Endothelial cell (in vitro differentiated cells): Measurements from ENCODE around the gene MCUR1. TPM values are rescaled to one million over a fixed set of nuclear protein-coding genes. Genes with fewer than 3 reads are reported as not detected.
A peak's percentile ranks its signal among the peaks of the same experiment; 100 is the strongest.
"Not testable (repeated sequence)": the region's sequence is repeated elsewhere in the genome, so short reads cannot be mapped to it uniquely, and the experiment has no call there.

ENCODE experiments used
- DNase-seq: peaks from one replicate; pipeline ENCODE4 v3.0.0; 2021; ENCODE audit warnings: low spot score
- H3K27ac Mint-ChIP-seq: one replicate; pipeline ENCODE4 v1.8.0; 2021; ENCODE audit warnings: mixed read lengths, inconsistent platforms; ENCODE audit not compliant: unreplicated experiment
- H3K27me3 Mint-ChIP-seq: one replicate; pipeline ENCODE4 v1.8.0; 2021; ENCODE audit warnings: mild to moderate bottlenecking, moderate library complexity, mixed read lengths, inconsistent platforms; ENCODE audit not compliant: unreplicated experiment
- H3K36me3 Mint-ChIP-seq: one replicate; pipeline ENCODE4 v1.8.0; 2021; ENCODE audit warnings: mild to moderate bottlenecking, low read depth, mixed read lengths, inconsistent platforms; ENCODE audit not compliant: unreplicated experiment
- H3K4me1 Mint-ChIP-seq: one replicate; pipeline ENCODE4 v1.8.0; 2021; ENCODE audit warnings: mild to moderate bottlenecking, mixed read lengths, inconsistent platforms; ENCODE audit not compliant: unreplicated experiment
- H3K4me3 Mint-ChIP-seq: one replicate; pipeline ENCODE4 v1.8.0; 2021; ENCODE audit warnings: mild to moderate bottlenecking, mixed read lengths, inconsistent platforms; ENCODE audit not compliant: unreplicated experiment
- H3K9me3 Mint-ChIP-seq: one replicate; pipeline ENCODE4 v1.8.0; 2021; ENCODE audit warnings: mixed read lengths, inconsistent platforms; ENCODE audit not compliant: unreplicated experiment
- CTCF ChIP-seq: fragments of 200-600 bp; sonication (generic); IDR thresholded peaks from one replicate; pipeline ENCODE4 v1.5.0; 2021; ENCODE audit warnings: antibody characterized with exemption; ENCODE audit not compliant: unreplicated experiment
- total RNA-seq: library from RNA; stranded (reverse); fragmentation: NEBNext Ultra II Directional; extraction: Animal tissue kit (Norgen Biotek cat#: 25700); gene quantifications from one replicate; pipeline ENCODE4 v1.2.1, GENCODE V29; 2021; ENCODE audit not compliant: unreplicated experiment

MCUR1 gene
- total RNA-seq, 1 donor from 2014 or later: 39.7 TPM

GRCh38 chr6:13836170-13836569, 21.8 kb upstream of the MCUR1 start:
- no peak for DNase-seq
- Mint-ChIP-seq H3K36me3 (no peaks in the 10 kb centered on the region), H3K27me3 (no peaks in the 10 kb centered on the region), H3K4me1 (peaks cover 18% of the 10 kb centered on the region), H3K9me3 (no peaks in the 10 kb centered on the region), H3K4me3 (no peak overlapping the region), H3K27ac (peak overlapping the region; percentile 39)
- no peak for TF ChIP-seq CTCF

- Mint-ChIP-seq H3K9me3 (peaks cover 5% of the 10 kb centered on the region), H3K4me3 (peak overlapping the region; percentile 3), H3K27me3 (no peaks in the 10 kb centered on the region), H3K27ac (peak overlapping the region; percentile 50), H3K4me1 (peaks cover 18% of the 10 kb centered on the region), H3K36me3 (no peaks in the 10 kb centered on the region)
- TF ChIP-seq CTCF: no peak
- DNase-seq: no peak
Observed at GRCh38 chr6:13834790-13835189, 20.4 kb upstream of the MCUR1 start.

- H3K9me3 Mint-ChIP-seq, H3K27me3 Mint-ChIP-seq, H3K4me3 Mint-ChIP-seq, H3K27ac Mint-ChIP-seq, DNase-seq, H3K36me3 Mint-ChIP-seq: not testable (repeated sequence)
- peaks cover 18% of the 10 kb centered on the region for H3K4me1 Mint-ChIP-seq
Observed at GRCh38 chr6:13834018-13834417, 19.7 kb upstream of the MCUR1 start.

GRCh38 chr6:13832778-13833177, 18.4 kb upstream of the MCUR1 start:
- Mint-ChIP-seq H3K27ac (no peak overlapping the region), H3K4me1 (peaks cover 15% of the 10 kb centered on the region), H3K4me3 (no peak overlapping the region), H3K27me3 (no peaks in the 10 kb centered on the region), H3K9me3 (peaks cover 5% of the 10 kb centered on the region), H3K36me3 (no peaks in the 10 kb centered on the region)
- no peak for DNase-seq
- no peak for TF ChIP-seq CTCF

- no peak for TF ChIP-seq CTCF
- Mint-ChIP-seq H3K27ac (no peak overlapping the region), H3K4me3 (no peak overlapping the region), H3K27me3 (no peaks in the 10 kb centered on the region), H3K4me1 (peaks cover 21% of the 10 kb centered on the region), H3K36me3 (no peaks in the 10 kb centered on the region), H3K9me3 (peaks cover 5% of the 10 kb centered on the region)
- no peak for DNase-seq
Observed at GRCh38 chr6:13831615-13832014, 17.3 kb upstream of the MCUR1 start.

- no peaks in the 10 kb centered on the region for H3K27me3 Mint-ChIP-seq
- peaks cover 19% of the 10 kb centered on the region for H3K4me1 Mint-ChIP-seq
- H3K9me3 Mint-ChIP-seq: peaks cover 5% of the 10 kb centered on the region
Observed at GRCh38 chr6:13830803-13831202, 16.4 kb upstream of the MCUR1 start.

GRCh38 chr6:13829419-13829818, 15.1 kb upstream of the MCUR1 start:
- H3K27me3 Mint-ChIP-seq: not testable (repeated sequence)

More at GRCh38 chr6:13830803-13831202, 16.4 kb upstream of the MCUR1 start:
- Mint-ChIP-seq H3K36me3 (no peaks in the 10 kb centered on the region), H3K4me3 (no peak overlapping the region), H3K27ac (no peak overlapping the region)
- TF ChIP-seq CTCF: no peak
- no peak for DNase-seq

GRCh38 chr6:13828656-13829301, 14.4 kb upstream of the MCUR1 start:
- peaks cover 10% of the 10 kb centered on the region for H3K4me1 Mint-ChIP-seq
- H3K27me3 Mint-ChIP-seq, H3K9me3 Mint-ChIP-seq, DNase-seq, H3K27ac Mint-ChIP-seq, H3K36me3 Mint-ChIP-seq, H3K4me3 Mint-ChIP-seq: not testable (repeated sequence)

More at GRCh38 chr6:13829419-13829818, 15.1 kb upstream of the MCUR1 start:
- H3K4me3 Mint-ChIP-seq, H3K9me3 Mint-ChIP-seq, H3K27ac Mint-ChIP-seq, DNase-seq, H3K36me3 Mint-ChIP-seq: not testable (repeated sequence)
- peaks cover 10% of the 10 kb centered on the region for H3K4me1 Mint-ChIP-seq
